Neural cell (in vitro differentiated cells): ENCODE data around the gene DCST1.

Source experiments
- CTCF ChIP-seq: fragments of 450-650 bp; IDR thresholded peaks from 2 replicates; pipeline ENCODE4 v1.5.1; 2014; ENCODE audit warnings: antibody characterized with exemption, mild to moderate bottlenecking, moderate library complexity; ENCODE audit not compliant: poor library complexity, severe bottlenecking
- EP300 ChIP-seq: fragments of 450-650 bp; conservative IDR thresholded peaks from 2 replicates; pipeline ENCODE4 v1.6.1; 2014; ENCODE audit warnings: antibody characterized with exemption, mild to moderate bottlenecking, moderate library complexity; ENCODE audit not compliant: poor library complexity, severe bottlenecking
- EZH2 ChIP-seq: fragments of 200-600, 300-800 bp; shearing (Covaris generic), sonication (generic); IDR thresholded peaks from 2 replicates; pipeline ENCODE4 v1.6.1; 2014; ENCODE audit warnings: antibody characterized with exemption, low read length, borderline replicate concordance, mild to moderate bottlenecking; ENCODE audit not compliant: insufficient read depth, poor library complexity, severe bottlenecking
- MXI1 ChIP-seq: fragments of 450-650 bp; conservative IDR thresholded peaks from 2 replicates; pipeline ENCODE4 v1.6.1; 2014; ENCODE audit warnings: antibody characterized with exemption, mild to moderate bottlenecking; ENCODE audit not compliant: poor library complexity, severe bottlenecking
- POLR2AphosphoS5 ChIP-seq: IDR thresholded peaks from 2 replicates; pipeline ENCODE4 v1.6.1; 2012
- RAD21 ChIP-seq: fragments of 450-650 bp; conservative IDR thresholded peaks from 2 replicates; pipeline ENCODE4 v1.6.1; 2014; ENCODE audit warnings: antibody characterized with exemption, mild to moderate bottlenecking, moderate library complexity
- REST ChIP-seq: IDR thresholded peaks from 2 replicates; pipeline ENCODE4 v1.6.1; 2012; ENCODE audit warnings: borderline replicate concordance
- SMC3 ChIP-seq: fragments of 450-650 bp; conservative IDR thresholded peaks from 2 replicates; pipeline ENCODE4 v1.6.1; 2014; ENCODE audit warnings: antibody characterized with exemption, mild to moderate bottlenecking, moderate library complexity; ENCODE audit not compliant: poor library complexity
- TAF1 ChIP-seq: IDR thresholded peaks from 2 replicates; pipeline ENCODE4 v1.6.1; 2012; ENCODE audit warnings: low read depth

GRCh38 chr1:155003766-155004351 lies 29.8 kb upstream of the DCST1 start:
- TF ChIP-seq CTCF, result no peak
- no peak for TF ChIP-seq EZH2
- no peak for TF ChIP-seq POLR2AphosphoS5
- TF ChIP-seq REST, result no peak
- TF ChIP-seq RAD21, result no peak
- TF ChIP-seq SMC3, result no peak
- no peak for TF ChIP-seq TAF1
- TF ChIP-seq EP300, result no peak
- TF ChIP-seq MXI1, result no peak
